Endothelial cell of umbilical vein (primary cell): ENCODE measurements around the gene HOXA11. TPM values are rescaled to one million over a fixed set of nuclear protein-coding genes. Genes with fewer than 3 reads are reported as not detected.

Experiments
- BruUV-seq: library from RNA; stranded (reverse); fragments of 400-500 nt; replicated peaks from 2 replicates; lab custom pipeline; 2021; lab: Mats Ljungman, UMichigan
- CTCF ChIA-PET: fragments of 300-600, 350-600 bp; sonication (Branson Sonifier 250); formaldehyde crosslinking; loops from one replicate; lab custom pipeline; 2021; ENCODE audit warnings: antibody characterized with exemption, inconsistent platforms; lab: Charles Lee
- POLR2A ChIA-PET: fragments of 300-600, 350-600 bp; sonication (Branson Sonifier 250); formaldehyde crosslinking; loops from one replicate; lab custom pipeline; 2021; ENCODE audit warnings: antibody characterized with exemption, inconsistent platforms; lab: Charles Lee
- DNase-seq: peaks from one replicate; pipeline ENCODE4 v3.0.0-alpha.2; 2011; ENCODE audit warnings: low read depth, low spot score
- FAIRE-seq: peaks from 2 replicates; lab custom pipeline; 2011; peaks lifted over from hg19 to GRCh38; lab: Jason Lieb, UNC
- H2AFZ ChIP-seq: 2 replicates; pipeline ENCODE4 v1.6.0; 2012; ENCODE audit warnings: low read depth, low read length, control low read depth, inconsistent platforms
- H3K27ac ChIP-seq: 2 replicates; pipeline ENCODE4 v1.5.1; 2011; ENCODE audit warnings: low read depth, mild to moderate bottlenecking, control low read depth, low read length, moderate library complexity; ENCODE audit not compliant: insufficient read depth
- H3K27me3 ChIP-seq, 2 experiments: 2 replicates each; pipeline versions ENCODE4 v1.6.0 to v1.6.1; 2011; ENCODE audit warnings: low read length in 2 of 2, mixed read lengths in 1 of 2; ENCODE audit not compliant: control insufficient read depth in 2 of 2, insufficient read depth in 2 of 2
- H3K36me3 ChIP-seq, 2 experiments: 2 replicates in 1 of 2; 3 replicates in 1 of 2; pipeline ENCODE4 v1.5.1; 2011; ENCODE audit warnings: low read length in 2 of 2, mild to moderate bottlenecking in 1 of 2, moderate library complexity in 1 of 2; ENCODE audit not compliant: control insufficient read depth in 2 of 2, insufficient read depth in 2 of 2; ENCODE audit errors: extremely low read depth in 1 of 2
- H3K4me1 ChIP-seq: 3 replicates; pipeline ENCODE4 v1.5.1; 2011; ENCODE audit warnings: mild to moderate bottlenecking, low read length; ENCODE audit not compliant: control insufficient read depth, insufficient read depth; ENCODE audit errors: extremely low read depth
- H3K4me2 ChIP-seq: 2 replicates; pipeline ENCODE4 v1.6.1; 2011; ENCODE audit warnings: low read length, control low read depth, mixed read lengths; ENCODE audit not compliant: insufficient read depth
- H3K4me3 ChIP-seq, 3 experiments: fragments of 200-600 bp in 1 of 3; sonication (generic), shearing (Covaris generic) in 1 of 3; replicated peaks in 1 of 3; 2 replicates each; pipeline ENCODE4 v1.5.1; 2011 to 2016; ENCODE audit warnings: control low read depth in 3 of 3, low read length in 3 of 3, mild to moderate bottlenecking in 2 of 3, inconsistent platforms in 1 of 3, low read depth in 1 of 3, moderate library complexity in 1 of 3; ENCODE audit not compliant: insufficient read depth in 1 of 3
- H3K79me2 ChIP-seq: 2 replicates; pipeline ENCODE4 v1.6.0; 2012; ENCODE audit warnings: low read length, inconsistent platforms; ENCODE audit not compliant: control insufficient read depth, insufficient read depth
- H3K9ac ChIP-seq: replicated peaks from 2 replicates; pipeline ENCODE3; 2011; ENCODE audit warnings: low read length, control low read depth; ENCODE audit not compliant: insufficient read depth; ENCODE audit errors: extremely low read depth
- H3K9me1 ChIP-seq: replicated peaks from 3 replicates; pipeline ENCODE4 v1.6.0; 2011; ENCODE audit warnings: mild to moderate bottlenecking, low read length; ENCODE audit not compliant: control insufficient read depth, insufficient read depth; ENCODE audit errors: extremely low read depth
- H3K9me3 ChIP-seq: replicated peaks from 2 replicates; pipeline ENCODE4 v1.5.1; 2012; ENCODE audit warnings: low read length, inconsistent platforms; ENCODE audit not compliant: control insufficient read depth, insufficient read depth
- H4K20me1 ChIP-seq: replicated peaks from 2 replicates; pipeline ENCODE3; 2011; ENCODE audit warnings: mild to moderate bottlenecking, low read length; ENCODE audit not compliant: control insufficient read depth, insufficient read depth; ENCODE audit errors: extremely low read depth
- FOS ChIP-seq: IDR thresholded peaks from 2 replicates; pipeline ENCODE4 v1.6.1; 2011; ENCODE audit warnings: mild to moderate bottlenecking, low read length, moderate library complexity, borderline replicate concordance; ENCODE audit not compliant: insufficient read depth
- JUN ChIP-seq: IDR thresholded peaks from 2 replicates; pipeline ENCODE4 v1.6.1; 2011; ENCODE audit warnings: borderline replicate concordance, low read depth; ENCODE audit not compliant: insufficient read length, insufficient read depth
- POLR2A ChIP-seq: IDR thresholded peaks from 2 replicates; pipeline ENCODE4 v1.6.1; 2012; ENCODE audit warnings: low read depth, mild to moderate bottlenecking, control low read depth, low read length
- POLR2AphosphoS5 ChIP-seq: IDR thresholded peaks from 2 replicates; pipeline ENCODE4 v1.6.1; 2012; ENCODE audit warnings: low read depth, mild to moderate bottlenecking, control low read depth, low read length, moderate library complexity; ENCODE audit not compliant: insufficient read depth
- dilution Hi-C: fragments of 300-500 bp; cut with MboI; formaldehyde crosslinking; loops from one replicate; pipeline ENCODE4 v1.15.0; 2019; ENCODE audit warnings: low sequenced_read_pairs; ENCODE audit not compliant: extremely low pct_ligation_motif_present
- intact Hi-C: fragments of 100-400 bp; cut with micrococcal nuclease; formaldehyde crosslinking; loops from one replicate; pipeline ENCODE4 v1.10.0; 2022
- polyA plus RNA-seq, 4 experiments: library from polyadenylated mRNA; depleted of rRNA in 3 of 4; stranded (reverse) in 3 of 4; unstranded in 1 of 4; fragments of >200 nt; gene quantifications; 2 replicates each; pipeline versions ENCODE4 v1.2.1 to v1.2.3, GENCODE V29; 2011 to 2012; ENCODE audit warnings: missing spikeins in 1 of 4
- total RNA-seq: library from RNA; stranded (reverse); gene quantifications from 2 replicates; pipeline ENCODE4 v1.2.3, GENCODE V29; 2021
- TF ChIP-seq, protein P1 (sequence below): IDR thresholded peaks from 2 replicates; pipeline ENCODE4 v1.6.1; 2011; ENCODE audit not compliant: insufficient read depth, insufficient read length
- TF ChIP-seq, protein P2 (sequence below), 2 donors: IDR thresholded peaks; 1 replicate in 1 of 2; 2 replicates in 1 of 2; pipeline ENCODE4 v1.5.1; 2011; ENCODE audit warnings: low read length in 2 of 2, mild to moderate bottlenecking in 2 of 2, moderate library complexity in 2 of 2, control low read depth in 1 of 2, inconsistent platforms in 1 of 2, low read depth in 1 of 2; ENCODE audit not compliant: insufficient read depth in 1 of 2; ENCODE audit errors: extremely low read depth in 1 of 2

Gene HOXA11
- total and polyA plus RNA-seq, 2 donors (not counting 3 experiments of a cell fraction or from before 2014, with no cell fraction given), result 10.4 to 16.7 TPM

DNA sequence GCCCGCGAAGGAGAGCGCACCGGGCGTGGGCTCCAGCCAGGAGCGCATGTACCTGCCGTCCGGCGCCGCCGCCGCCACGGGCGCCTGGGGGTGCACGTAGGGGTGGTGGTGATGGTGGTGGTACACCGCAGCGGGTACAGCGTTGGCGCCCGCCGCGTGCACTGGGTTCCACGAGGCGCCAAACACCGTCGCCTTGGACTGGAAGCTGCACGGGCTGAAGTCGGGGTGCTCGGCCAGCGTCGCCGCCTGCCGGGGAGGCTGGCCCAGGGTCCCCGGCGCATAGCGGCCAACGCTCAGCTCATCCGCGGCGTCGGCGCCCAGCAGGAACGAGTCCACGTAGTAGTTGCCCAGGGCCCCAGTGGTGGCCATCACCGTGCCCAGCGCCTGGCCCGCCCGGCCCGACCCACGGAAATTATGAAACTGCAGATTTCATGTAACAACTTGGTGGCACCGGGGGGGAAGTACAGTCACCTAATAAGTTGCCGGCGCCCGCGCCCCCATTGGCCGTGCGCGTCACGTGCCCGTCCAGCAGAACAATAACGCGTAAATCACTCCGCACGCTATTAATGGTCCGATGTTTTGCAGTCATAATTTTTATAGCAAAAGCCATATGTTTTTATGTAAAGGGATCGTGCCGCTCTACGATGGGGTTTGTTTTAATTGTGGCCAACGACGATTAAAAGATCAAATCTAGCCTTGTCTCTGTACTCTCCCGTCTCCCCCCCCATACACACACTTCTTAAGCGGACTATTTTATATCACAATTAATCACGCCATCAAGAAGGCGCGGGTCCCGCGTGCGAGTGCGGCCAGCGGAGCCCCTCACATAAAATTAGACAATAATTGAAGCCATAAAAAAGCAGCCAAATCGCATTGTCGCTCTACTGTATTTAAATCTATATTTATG is 19.7 kb downstream of the HOXA11 start, which contains the start of gene HOXA9:
HOXA9 (minus strand) TSS at position 449 of the 907 bp plus-strand sequence; CDS start at position 369, 80 bp downstream.
- no peaks in the 10 kb centered on the region for H3K9me1 ChIP-seq
- H3K4me3 ChIP-seq, result peak within 1 kb of the TSS; percentile 63 to 98 (median 88)
- H3K79me2 ChIP-seq, result peaks cover 88% of the 10 kb centered on the region
- H3K36me3 ChIP-seq, result peaks cover 3 to 7% of the 10 kb centered on the region in 2 experiments
- DNase-seq, result peak; percentile 98
- H3K9ac ChIP-seq, result peak within 1 kb of the TSS; percentile 85
- TSS peak; percentile 55 for BruUV-seq
- H3K27me3 ChIP-seq, result no peaks in the 10 kb centered on the region
- FAIRE-seq, result peak; percentile 78
- H4K20me1 ChIP-seq, result no peaks in the 10 kb centered on the region
- H2AFZ ChIP-seq, result no peak within 1 kb of the TSS
- peak within 1 kb of the TSS; percentile 91 for H3K27ac ChIP-seq
- peak within 1 kb of the TSS; percentile 91 for H3K4me2 ChIP-seq
- ChIA-PET POLR2A (interaction anchor here (0.9 to 1.8 kb wide), 6 partner anchors 12 to 54 kb away, joined by 3 to 8 read pairs (median 5); partner anchors contain the start of genes HOXA11, HOXA3 and HOXA5), CTCF (interaction anchor here (1.2 to 7.4 kb wide), 9 partner anchors 8 to 931 kb away, joined by 3 to 42 read pairs (median 4); partner anchors contain the start of gene HOXA3)
- H3K4me1 ChIP-seq, result peaks cover 31% of the 10 kb centered on the region
- dilution Hi-C loops (loop anchor here (10.0 to 25.0 kb wide), 3 partner anchors 311 to 978 kb away; no protein-coding TSS in a partner anchor), intact Hi-C loops (loop anchor here (1.0 to 2.0 kb wide), 4 partner anchors 9 to 63 kb away; partner anchors contain the start of genes HOXA10 and HOXA2)
- no peaks in the 10 kb centered on the region for H3K9me3 ChIP-seq
- TF ChIP-seq FOS (peak; percentile 63), POLR2A (peak; percentile 95), POLR2AphosphoS5 (peak; percentile 94), JUN (no peak)
- TF ChIP-seq, protein P1, sequence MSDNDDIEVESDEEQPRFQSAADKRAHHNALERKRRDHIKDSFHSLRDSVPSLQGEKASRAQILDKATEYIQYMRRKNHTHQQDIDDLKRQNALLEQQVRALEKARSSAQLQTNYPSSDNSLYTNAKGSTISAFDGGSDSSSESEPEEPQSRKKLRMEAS, result peak; percentile 97
- TF ChIP-seq, protein P2, sequence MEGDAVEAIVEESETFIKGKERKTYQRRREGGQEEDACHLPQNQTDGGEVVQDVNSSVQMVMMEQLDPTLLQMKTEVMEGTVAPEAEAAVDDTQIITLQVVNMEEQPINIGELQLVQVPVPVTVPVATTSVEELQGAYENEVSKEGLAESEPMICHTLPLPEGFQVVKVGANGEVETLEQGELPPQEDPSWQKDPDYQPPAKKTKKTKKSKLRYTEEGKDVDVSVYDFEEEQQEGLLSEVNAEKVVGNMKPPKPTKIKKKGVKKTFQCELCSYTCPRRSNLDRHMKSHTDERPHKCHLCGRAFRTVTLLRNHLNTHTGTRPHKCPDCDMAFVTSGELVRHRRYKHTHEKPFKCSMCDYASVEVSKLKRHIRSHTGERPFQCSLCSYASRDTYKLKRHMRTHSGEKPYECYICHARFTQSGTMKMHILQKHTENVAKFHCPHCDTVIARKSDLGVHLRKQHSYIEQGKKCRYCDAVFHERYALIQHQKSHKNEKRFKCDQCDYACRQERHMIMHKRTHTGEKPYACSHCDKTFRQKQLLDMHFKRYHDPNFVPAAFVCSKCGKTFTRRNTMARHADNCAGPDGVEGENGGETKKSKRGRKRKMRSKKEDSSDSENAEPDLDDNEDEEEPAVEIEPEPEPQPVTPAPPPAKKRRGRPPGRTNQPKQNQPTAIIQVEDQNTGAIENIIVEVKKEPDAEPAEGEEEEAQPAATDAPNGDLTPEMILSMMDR (IDR thresholded peaks at IDR 0.05; ENCODE audit: extremely low read depth in 1 of 2, insufficient read depth in 1 of 2, low read depth in 1 of 2, low read length in 2 of 2), result no peak
